ENCODE data around the gene CKMT2. TPM values are rescaled to one million over a fixed set of nuclear protein-coding genes. Genes with fewer than 3 reads are reported as not detected.
"Not testable (repeated sequence)": the region's sequence is repeated elsewhere in the genome, so short reads cannot be mapped to it uniquely, and the experiment has no call there.

Gene CKMT2
- total RNA-seq, 2 donors from 2014 or later, result not detected

GRCh38 chr5:81245871-81246235 is 12.7 kb downstream of the CKMT2 start:
- peaks cover 8% of the 10 kb centered on the region for H3K4me1 Mint-ChIP-seq
- no peaks in the 10 kb centered on the region for H3K9me3 ChIP-seq (ENCODE audit: control insufficient read depth, low read length, poor library complexity, severe bottlenecking)
- DNase-seq (no peak), ATAC-seq (no peak)
- H3K27me3 Mint-ChIP-seq, result no peaks in the 10 kb centered on the region
- no peak overlapping the region for H3K27ac Mint-ChIP-seq
- no peaks in the 10 kb centered on the region for H3K36me3 Mint-ChIP-seq (ENCODE audit: low read depth)
- no peak overlapping the region for H3K4me3 Mint-ChIP-seq

GRCh38 chr5:81246697-81247096 is 13.6 kb downstream of the CKMT2 start:
- Mint-ChIP-seq H3K27ac (no peak overlapping the region), H3K4me3 (no peak overlapping the region), H3K4me1 (peaks cover 8% of the 10 kb centered on the region), H3K36me3 (ENCODE audit: low read depth) (no peaks in the 10 kb centered on the region), H3K27me3 (no peaks in the 10 kb centered on the region)
- no peak for ATAC-seq
- no peak for DNase-seq
- H3K9me3 ChIP-seq (ENCODE audit: control insufficient read depth, low read length, poor library complexity, severe bottlenecking), result no peaks in the 10 kb centered on the region

DNA sequence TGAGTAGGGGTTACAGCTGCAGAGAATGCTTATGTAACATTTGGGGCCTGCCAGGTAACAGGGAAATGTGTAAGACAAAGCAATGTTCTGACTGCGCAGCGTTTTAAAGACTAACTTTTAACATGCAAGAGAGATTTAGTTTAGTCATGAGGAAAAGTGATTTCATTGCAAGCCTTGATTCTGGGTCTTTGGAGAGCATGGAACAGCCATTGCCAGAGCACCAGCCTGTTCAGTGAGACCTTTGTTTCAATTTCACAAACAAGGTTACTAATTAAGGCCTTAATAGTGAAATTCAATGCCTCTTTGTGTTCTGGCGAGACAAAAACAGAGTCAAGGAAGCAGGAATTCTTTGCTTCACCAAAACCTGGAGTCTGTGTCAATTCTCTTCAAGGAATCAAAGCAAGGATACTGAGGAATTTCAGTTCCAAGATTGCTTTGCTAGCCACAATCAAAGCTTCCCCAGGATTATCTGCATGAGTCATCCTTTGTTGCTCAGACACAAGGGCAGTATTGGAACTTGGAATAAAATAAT is 14.4 kb downstream of the CKMT2 start:
- Mint-ChIP-seq H3K27ac (no peak overlapping the region), H3K4me3 (no peak overlapping the region), H3K27me3 (no peaks in the 10 kb centered on the region), H3K4me1 (peaks cover 10% of the 10 kb centered on the region), H3K36me3 (ENCODE audit: low read depth) (no peaks in the 10 kb centered on the region)
- no peaks in the 10 kb centered on the region for H3K9me3 ChIP-seq (ENCODE audit: control insufficient read depth, low read length, poor library complexity, severe bottlenecking)
- DNase-seq (no peak), ATAC-seq (no peak)

DNA sequence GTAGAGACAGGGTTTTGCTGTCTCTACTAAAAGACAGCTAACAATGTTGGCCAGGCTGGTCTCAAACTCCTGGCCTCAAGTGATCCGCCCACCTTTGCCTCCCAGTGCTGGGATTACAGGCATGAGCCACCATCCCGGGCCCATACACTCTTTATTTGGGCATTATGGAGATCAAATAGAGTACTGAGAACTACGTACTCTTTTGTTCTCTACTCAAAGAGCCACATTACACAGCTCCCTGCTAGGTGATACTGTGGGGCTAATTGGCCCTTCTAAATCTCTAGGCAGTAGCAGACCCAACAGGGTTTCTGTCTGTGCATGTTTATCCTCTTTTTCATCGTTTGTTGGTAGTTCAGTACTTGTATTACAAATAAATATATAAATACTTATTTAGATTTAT is 16.1 kb downstream of the CKMT2 start:
- Mint-ChIP-seq H3K27ac (no peak overlapping the region), H3K4me1 (peaks cover 4% of the 10 kb centered on the region), H3K36me3 (ENCODE audit: low read depth) (no peaks in the 10 kb centered on the region), H3K27me3 (no peaks in the 10 kb centered on the region), H3K4me3 (no peak overlapping the region)
- no peaks in the 10 kb centered on the region for H3K9me3 ChIP-seq (ENCODE audit: control insufficient read depth, low read length, poor library complexity, severe bottlenecking)
- ATAC-seq (no peak), DNase-seq (no peak)

GRCh38 chr5:81250004-81250403 is 16.9 kb downstream of the CKMT2 start:
- H3K36me3 Mint-ChIP-seq (ENCODE audit: low read depth), result no peaks in the 10 kb centered on the region
- no peaks in the 10 kb centered on the region for H3K9me3 ChIP-seq (ENCODE audit: control insufficient read depth, low read length, poor library complexity, severe bottlenecking)
- no peak for ATAC-seq
- no peak for DNase-seq
- H3K4me3 Mint-ChIP-seq, result no peak overlapping the region
- no peak overlapping the region for H3K27ac Mint-ChIP-seq
- no peaks in the 10 kb centered on the region for H3K27me3 Mint-ChIP-seq
- peaks cover 4% of the 10 kb centered on the region for H3K4me1 Mint-ChIP-seq

- no peaks in the 10 kb centered on the region for H3K9me3 ChIP-seq (ENCODE audit: control insufficient read depth, low read length, poor library complexity, severe bottlenecking)
- DNase-seq (no peak), ATAC-seq (no peak)
- H3K4me1 Mint-ChIP-seq, result peaks cover 2% of the 10 kb centered on the region
- H3K36me3 Mint-ChIP-seq (ENCODE audit: low read depth), result no peaks in the 10 kb centered on the region
- no peak overlapping the region for H3K27ac Mint-ChIP-seq
- no peaks in the 10 kb centered on the region for H3K27me3 Mint-ChIP-seq
- H3K4me3 Mint-ChIP-seq, result no peak overlapping the region
Measured at GRCh38 chr5:81251922-81252321, 18.8 kb downstream of the CKMT2 start.

DNA sequence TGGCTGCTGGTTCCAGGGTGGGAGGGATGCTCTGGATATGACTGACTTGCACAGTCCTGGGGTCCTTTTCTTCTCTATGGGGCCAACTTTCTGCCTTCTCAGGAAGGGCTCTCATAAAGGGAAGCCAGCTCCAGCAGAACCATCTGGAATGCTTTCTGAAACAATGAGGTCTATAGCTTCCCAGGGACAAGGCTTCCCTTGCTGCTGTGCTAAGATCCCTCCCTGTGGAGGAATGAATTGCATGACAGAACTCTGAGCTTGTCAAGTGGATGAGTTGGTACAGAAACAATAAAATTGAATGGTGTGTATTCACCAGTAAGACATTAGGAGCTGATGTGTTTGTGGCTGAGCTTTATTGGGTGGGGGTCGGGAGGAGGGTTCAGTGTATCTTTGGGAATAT is 19.8 kb downstream of the CKMT2 start:
- Mint-ChIP-seq H3K36me3 (ENCODE audit: low read depth) (no peaks in the 10 kb centered on the region), H3K27me3 (no peaks in the 10 kb centered on the region), H3K27ac (no peak overlapping the region), H3K4me3 (no peak overlapping the region), H3K4me1 (peaks cover 2% of the 10 kb centered on the region)
- DNase-seq, result no peak
- ATAC-seq, result no peak
- no peaks in the 10 kb centered on the region for H3K9me3 ChIP-seq (ENCODE audit: control insufficient read depth, low read length, poor library complexity, severe bottlenecking)

DNA sequence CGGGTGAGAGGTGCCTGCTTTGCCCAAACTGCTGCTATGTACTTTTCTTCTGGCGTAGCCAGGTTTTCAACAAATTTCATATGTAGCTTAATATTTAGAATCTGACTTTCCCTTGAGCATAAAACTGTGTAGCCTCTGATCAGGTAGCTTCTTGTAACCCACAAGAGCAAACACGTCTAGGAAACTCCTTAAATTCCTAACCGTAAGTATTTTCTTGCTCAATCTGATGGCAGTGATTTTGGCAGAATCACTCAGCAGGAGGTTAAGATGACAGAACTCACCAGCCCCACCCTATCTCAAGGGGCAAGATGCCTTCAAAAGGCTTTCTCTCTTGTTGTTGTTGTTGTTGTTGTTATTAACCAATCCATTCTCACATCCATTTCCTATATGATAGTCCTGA is 20.8 kb downstream of the CKMT2 start:
- H3K4me3 Mint-ChIP-seq, result no peak overlapping the region
- H3K27me3 Mint-ChIP-seq, result no peaks in the 10 kb centered on the region
- no peaks in the 10 kb centered on the region for H3K9me3 ChIP-seq (ENCODE audit: control insufficient read depth, low read length, poor library complexity, severe bottlenecking)
- ATAC-seq (no peak), DNase-seq (no peak)
- no peaks in the 10 kb centered on the region for H3K36me3 Mint-ChIP-seq (ENCODE audit: low read depth)
- H3K4me1 Mint-ChIP-seq, result peaks cover 2% of the 10 kb centered on the region
- H3K27ac Mint-ChIP-seq, result no peak overlapping the region

DNA sequence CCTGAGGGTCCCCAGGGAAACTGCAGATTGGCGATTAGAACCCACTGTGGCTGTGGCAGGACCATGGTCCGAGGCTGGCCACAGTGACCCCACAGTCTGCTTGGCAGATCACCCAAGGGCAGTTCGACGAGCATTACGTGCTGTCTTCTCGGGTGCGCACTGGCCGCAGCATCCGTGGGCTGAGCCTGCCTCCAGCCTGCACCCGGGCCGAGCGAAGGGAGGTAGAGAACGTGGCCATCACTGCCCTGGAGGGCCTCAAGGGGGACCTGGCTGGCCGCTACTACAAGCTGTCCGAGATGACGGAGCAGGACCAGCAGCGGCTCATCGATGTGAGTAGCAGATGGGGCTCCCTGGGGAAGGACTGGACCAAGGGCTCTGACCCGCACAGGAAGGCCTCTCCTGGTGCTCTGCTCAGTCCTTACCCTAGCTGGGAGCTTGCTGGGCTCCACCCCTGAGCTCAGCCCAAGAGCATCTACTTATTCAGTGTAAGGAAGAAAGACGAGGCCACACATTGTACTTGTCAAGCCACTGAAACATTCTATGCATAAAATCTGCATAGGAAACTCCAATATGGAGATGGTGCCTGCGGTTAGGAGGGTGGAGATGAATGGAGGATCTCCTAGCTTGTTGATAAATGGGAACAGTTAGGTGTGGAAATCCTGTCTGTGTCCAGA is 21.9 kb downstream of the CKMT2 start:
- no peaks in the 10 kb centered on the region for H3K9me3 ChIP-seq (ENCODE audit: control insufficient read depth, low read length, poor library complexity, severe bottlenecking)
- ATAC-seq (no peak), DNase-seq (no peak)
- Mint-ChIP-seq H3K4me1 (peaks cover 2% of the 10 kb centered on the region), H3K4me3 (no peak overlapping the region), H3K27me3 (no peaks in the 10 kb centered on the region), H3K27ac (no peak overlapping the region), H3K36me3 (ENCODE audit: low read depth) (peaks cover 3% of the 10 kb centered on the region)

GRCh38 chr5:81256766-81257165 is 23.6 kb downstream of the CKMT2 start:
- Mint-ChIP-seq H3K36me3 (ENCODE audit: low read depth) (peaks cover 5% of the 10 kb centered on the region), H3K4me3 (no peak overlapping the region), H3K4me1 (peaks cover 2% of the 10 kb centered on the region), H3K27ac (no peak overlapping the region), H3K27me3 (no peaks in the 10 kb centered on the region)
- ATAC-seq (no peak), DNase-seq (no peak)
- no peaks in the 10 kb centered on the region for H3K9me3 ChIP-seq (ENCODE audit: control insufficient read depth, low read length, poor library complexity, severe bottlenecking)

DNA sequence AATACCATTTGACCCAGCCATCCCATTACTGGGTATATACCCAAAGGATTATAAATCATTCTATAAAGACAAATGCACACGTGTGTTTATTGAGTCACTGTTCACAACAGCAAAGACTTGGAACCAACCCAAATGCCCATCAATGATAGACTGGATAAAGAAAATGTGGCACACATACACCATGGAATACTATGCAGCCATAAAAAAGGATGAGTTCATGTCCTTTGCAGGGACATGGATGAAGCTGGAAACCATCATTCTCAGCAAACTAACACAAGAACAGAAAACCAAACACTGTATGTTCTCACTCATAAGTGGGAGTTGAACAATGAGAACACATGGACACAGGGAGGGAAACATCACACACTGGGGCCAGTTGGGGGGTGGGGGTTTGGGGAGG is 29.7 kb downstream of the CKMT2 start:
- not testable (repeated sequence) for ATAC-seq; H3K36me3 Mint-ChIP-seq (ENCODE audit: low read depth); H3K27me3 Mint-ChIP-seq; H3K9me3 ChIP-seq (ENCODE audit: control insufficient read depth, low read length, poor library complexity, severe bottlenecking); H3K4me3 Mint-ChIP-seq; H3K4me1 Mint-ChIP-seq; H3K27ac Mint-ChIP-seq; DNase-seq

DNA sequence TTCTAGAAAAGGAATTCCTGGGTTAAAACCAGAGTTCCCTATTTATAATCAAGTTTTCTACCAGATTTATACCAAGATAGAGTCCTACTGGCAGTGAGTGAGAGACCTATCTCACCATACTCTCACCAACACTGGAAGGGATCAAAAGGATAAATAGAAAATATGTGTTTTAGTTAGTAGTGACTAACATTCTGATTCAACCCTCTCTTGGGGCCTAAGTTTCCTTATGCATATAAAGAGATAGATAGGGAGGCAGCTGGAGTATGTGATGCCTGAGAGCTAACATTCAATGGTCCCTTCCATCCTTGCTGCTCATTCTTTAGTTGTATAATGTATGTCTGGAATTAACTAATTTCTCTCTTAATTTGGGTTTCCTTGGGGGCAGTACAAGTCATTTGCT is 32.0 kb downstream of the CKMT2 start:
- H3K4me1 Mint-ChIP-seq, result no peaks in the 10 kb centered on the region
- no peak overlapping the region for H3K27ac Mint-ChIP-seq
- H3K27me3 Mint-ChIP-seq, result no peaks in the 10 kb centered on the region
- ATAC-seq (no peak), DNase-seq (no peak)
- H3K4me3 Mint-ChIP-seq, result no peak overlapping the region
- H3K36me3 Mint-ChIP-seq (ENCODE audit: low read depth), result peaks cover 3% of the 10 kb centered on the region
- no peaks in the 10 kb centered on the region for H3K9me3 ChIP-seq (ENCODE audit: control insufficient read depth, low read length, poor library complexity, severe bottlenecking)

DNA sequence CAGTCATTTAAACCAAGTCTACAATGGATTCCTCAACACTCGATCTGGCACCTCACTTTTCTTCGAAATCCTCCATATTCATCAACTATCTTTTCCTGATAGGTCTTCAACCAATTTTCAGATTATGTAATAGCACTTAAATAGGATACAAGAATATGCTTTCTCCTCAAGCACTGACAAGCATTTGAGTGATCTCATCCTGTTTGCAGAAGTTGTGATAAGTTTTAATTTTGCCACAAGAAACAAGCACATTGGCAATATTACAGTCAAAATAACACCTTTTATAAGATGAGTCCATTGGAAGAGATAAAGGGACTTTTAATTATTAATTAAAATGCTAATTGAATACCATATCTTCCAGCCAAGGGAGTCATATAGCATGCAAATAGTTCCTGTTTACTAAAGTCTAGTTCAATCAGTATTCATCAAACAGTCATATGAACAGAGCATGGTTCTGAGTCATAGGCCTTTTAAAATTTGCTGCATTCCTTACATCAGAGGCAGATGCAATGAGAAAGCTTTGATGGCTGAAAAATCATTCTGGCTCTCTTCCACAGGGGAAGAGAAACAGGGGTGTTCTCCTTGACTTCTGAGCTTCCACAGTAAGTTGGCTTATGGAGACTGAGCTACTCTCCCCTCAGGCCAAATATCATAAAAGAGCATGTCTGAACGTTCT is 35.5 kb downstream of the CKMT2 start:
- H3K4me1 Mint-ChIP-seq, result no peaks in the 10 kb centered on the region
- H3K9me3 ChIP-seq (ENCODE audit: control insufficient read depth, low read length, poor library complexity, severe bottlenecking), result no peaks in the 10 kb centered on the region
- ATAC-seq, result no peak
- H3K36me3 Mint-ChIP-seq (ENCODE audit: low read depth), result peaks cover 2% of the 10 kb centered on the region
- no peak for DNase-seq
- no peak overlapping the region for H3K27ac Mint-ChIP-seq
- H3K4me3 Mint-ChIP-seq, result no peak overlapping the region
- H3K27me3 Mint-ChIP-seq, result no peaks in the 10 kb centered on the region

Data from T-helper 17 cell (primary cell).